Neutrophil (primary cell): Measurements from ENCODE around the gene HORMAD2.

ENCODE experiments used
- H3K27ac ChIP-seq: fragments of 200-600 bp; sonication (generic); 2 replicates; pipeline ENCODE4 v1.5.1; 2016; ENCODE audit warnings: mild to moderate bottlenecking, moderate library complexity
- H3K27me3 ChIP-seq: fragments of 200-600 bp; sonication (generic); 2 replicates; pipeline ENCODE4 v1.6.0; 2016; ENCODE audit warnings: mild to moderate bottlenecking
- H3K36me3 ChIP-seq: fragments of 200-600 bp; sonication (generic); 2 replicates; pipeline ENCODE4 v1.5.1; 2017
- H3K4me1 ChIP-seq, 2 experiments: fragments of 200-600 bp in 1 of 2; sonication (generic) in 1 of 2; 1 replicate in 1 of 2; 2 replicates in 1 of 2; pipeline versions ENCODE4 v1.5.1 to v1.6.1; 2013 to 2016; ENCODE audit warnings: low read depth in 1 of 2, low read length in 1 of 2, mild to moderate bottlenecking in 1 of 2, moderate library complexity in 1 of 2; ENCODE audit not compliant: control insufficient read depth in 1 of 2, insufficient read depth in 1 of 2
- H3K4me3 ChIP-seq, 2 experiments: fragments of 200-600 bp in 1 of 2; sonication (generic) in 1 of 2; 1 replicate in 1 of 2; 2 replicates in 1 of 2; pipeline ENCODE4 v1.5.1; 2013 to 2016; ENCODE audit warnings: low read depth in 1 of 2, low read length in 1 of 2, mild to moderate bottlenecking in 1 of 2, moderate library complexity in 1 of 2
- H3K9me3 ChIP-seq: fragments of 200-600 bp; sonication (generic); 2 replicates; pipeline ENCODE4 v1.5.1; 2016
- TF ChIP-seq, protein P1 (sequence below): fragments of 200-600 bp; sonication (generic); IDR thresholded peaks from 2 replicates; pipeline ENCODE4 v1.5.1; 2016; ENCODE audit warnings: antibody characterized with exemption

HORMAD2 gene

DNA sequence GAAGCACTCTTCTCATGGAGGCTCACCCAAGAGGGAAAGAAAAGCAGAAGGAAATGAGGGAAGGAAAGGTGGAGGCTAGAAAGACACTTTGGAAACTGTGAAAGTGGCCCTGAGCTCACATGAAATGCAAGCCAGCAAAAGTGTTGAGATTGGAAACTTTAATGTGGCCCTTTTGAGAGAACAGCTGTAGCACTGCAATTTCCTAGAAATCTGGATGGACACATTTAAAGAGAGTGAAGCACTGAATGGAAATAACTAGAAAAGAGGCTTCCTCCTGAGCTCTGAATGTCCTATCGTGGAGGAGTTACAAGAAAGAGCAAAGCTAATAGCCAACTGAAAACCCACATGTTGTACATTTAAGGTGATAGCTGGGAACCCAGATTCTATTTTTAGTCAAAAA, 110.3 kb downstream of the HORMAD2 start:
- Histone ChIP-seq H3K4me1 (peaks cover 93 to 96% of the 10 kb centered on the region in 2 experiments), H3K36me3 (no peaks in the 10 kb centered on the region), H3K27me3 (no peaks in the 10 kb centered on the region), H3K27ac (peak overlapping the region; percentile 96), H3K9me3 (no peaks in the 10 kb centered on the region), H3K4me3 (no peak overlapping the region)
- TF ChIP-seq, protein P1, sequence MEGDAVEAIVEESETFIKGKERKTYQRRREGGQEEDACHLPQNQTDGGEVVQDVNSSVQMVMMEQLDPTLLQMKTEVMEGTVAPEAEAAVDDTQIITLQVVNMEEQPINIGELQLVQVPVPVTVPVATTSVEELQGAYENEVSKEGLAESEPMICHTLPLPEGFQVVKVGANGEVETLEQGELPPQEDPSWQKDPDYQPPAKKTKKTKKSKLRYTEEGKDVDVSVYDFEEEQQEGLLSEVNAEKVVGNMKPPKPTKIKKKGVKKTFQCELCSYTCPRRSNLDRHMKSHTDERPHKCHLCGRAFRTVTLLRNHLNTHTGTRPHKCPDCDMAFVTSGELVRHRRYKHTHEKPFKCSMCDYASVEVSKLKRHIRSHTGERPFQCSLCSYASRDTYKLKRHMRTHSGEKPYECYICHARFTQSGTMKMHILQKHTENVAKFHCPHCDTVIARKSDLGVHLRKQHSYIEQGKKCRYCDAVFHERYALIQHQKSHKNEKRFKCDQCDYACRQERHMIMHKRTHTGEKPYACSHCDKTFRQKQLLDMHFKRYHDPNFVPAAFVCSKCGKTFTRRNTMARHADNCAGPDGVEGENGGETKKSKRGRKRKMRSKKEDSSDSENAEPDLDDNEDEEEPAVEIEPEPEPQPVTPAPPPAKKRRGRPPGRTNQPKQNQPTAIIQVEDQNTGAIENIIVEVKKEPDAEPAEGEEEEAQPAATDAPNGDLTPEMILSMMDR = no peak

DNA sequence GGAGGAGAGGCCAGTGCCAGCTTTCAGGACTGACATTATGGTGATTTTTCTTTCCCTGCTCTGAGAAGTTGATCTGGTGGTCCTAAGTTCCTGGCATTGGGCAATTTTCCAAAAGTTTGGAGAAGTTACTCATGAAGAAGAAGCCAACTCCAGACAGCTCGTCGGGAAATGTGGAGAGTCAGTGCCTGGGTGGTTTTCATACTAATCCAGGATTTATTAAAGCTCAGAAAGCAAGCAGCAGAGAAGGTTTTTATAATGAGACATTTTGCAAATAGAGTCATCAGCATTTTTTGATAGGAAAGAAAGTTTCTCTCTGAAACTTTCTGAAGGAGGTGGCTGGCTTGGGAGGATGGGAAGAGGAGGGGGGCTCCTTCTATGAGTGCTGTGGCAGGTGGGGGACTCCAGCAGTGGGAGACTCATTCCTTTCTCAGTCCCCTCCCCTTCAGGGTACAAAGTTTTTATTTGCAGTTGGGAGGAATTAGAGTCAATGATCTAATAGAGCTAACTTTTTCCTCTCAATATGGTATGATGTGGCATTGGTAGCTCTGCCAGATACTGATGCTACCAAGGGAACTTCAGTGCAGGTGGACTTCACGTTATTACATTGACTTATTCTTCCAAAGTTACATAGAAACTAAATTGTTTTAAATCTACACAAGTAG, 110.9 kb downstream of the HORMAD2 start:
- Histone ChIP-seq H3K36me3 (no peaks in the 10 kb centered on the region), H3K4me3 (no peak overlapping the region)
- TF ChIP-seq, protein P1 = no peak

DNA sequence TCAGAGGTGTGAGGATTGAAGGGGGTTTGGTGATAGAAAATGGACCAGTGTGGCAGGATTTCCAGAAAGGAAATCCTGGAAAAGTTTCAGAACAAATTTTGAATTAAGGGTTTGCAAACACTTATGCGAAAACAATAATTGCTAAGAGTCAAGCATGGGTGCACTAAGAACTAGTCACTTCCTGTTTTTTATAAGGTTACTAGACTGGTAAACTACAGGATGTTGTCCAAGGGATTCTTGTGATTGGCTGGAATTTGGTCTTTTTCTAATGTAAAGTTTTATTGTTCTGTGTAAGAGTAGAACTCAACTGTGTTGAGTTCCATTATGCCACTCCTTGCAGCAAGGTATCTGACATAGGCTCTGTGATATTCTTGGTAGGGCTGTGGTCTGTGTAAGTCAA, 112.2 kb downstream of the HORMAD2 start:
- Histone ChIP-seq H3K27ac (peak overlapping the region; percentile 96), H3K27me3 (no peaks in the 10 kb centered on the region), H3K4me3 (peak overlapping the region in 1 of 2 experiments; percentile 31), H3K4me1 (peaks cover 95 to 99% of the 10 kb centered on the region in 2 experiments), H3K9me3 (no peaks in the 10 kb centered on the region), H3K36me3 (no peaks in the 10 kb centered on the region)
- TF ChIP-seq, protein P1 = no peak

More for the DNA sequence above, 110.9 kb downstream of the HORMAD2 start:
- H3K27me3 ChIP-seq = no peaks in the 10 kb centered on the region
- no peaks in the 10 kb centered on the region for H3K9me3 ChIP-seq
- peaks cover 96 to 99% of the 10 kb centered on the region in 2 experiments for H3K4me1 ChIP-seq
- peak overlapping the region; percentile 96 for H3K27ac ChIP-seq

DNA sequence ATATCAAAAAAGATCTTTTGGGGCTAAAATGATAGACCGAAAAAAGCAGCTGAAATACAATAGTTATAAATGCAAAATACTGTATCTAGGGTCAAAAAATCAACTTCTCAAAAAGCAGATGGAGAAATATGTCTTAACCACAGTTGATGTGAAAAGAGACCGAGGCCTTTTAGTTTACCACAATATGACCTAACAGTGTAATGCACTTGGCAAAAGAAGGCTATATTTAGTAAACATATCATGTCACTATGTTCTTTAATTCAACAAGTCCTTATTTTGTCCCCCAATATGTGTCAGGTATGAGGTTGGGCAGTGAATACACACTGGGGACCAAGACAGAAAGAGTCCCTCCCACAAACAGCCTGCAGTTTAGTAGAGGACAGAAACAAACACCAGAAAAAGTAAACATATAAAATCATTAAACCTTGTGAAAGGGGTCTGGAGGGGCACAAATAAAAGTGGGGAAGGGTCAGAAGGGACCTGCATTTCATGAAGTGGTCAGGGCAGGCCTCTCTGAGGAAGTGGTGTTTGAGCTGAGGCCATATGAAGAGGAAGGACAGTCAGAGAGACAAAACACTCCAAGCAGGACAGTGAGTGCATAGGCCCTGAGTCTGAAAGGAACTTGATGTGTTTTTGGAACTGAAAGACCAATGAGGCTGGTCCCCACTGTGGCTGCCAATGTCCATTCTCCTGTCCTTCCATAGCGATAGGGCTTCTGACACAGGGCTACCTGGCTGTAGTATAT, 112.9 kb downstream of the HORMAD2 start:
- no peaks in the 10 kb centered on the region for H3K9me3 ChIP-seq
- TF ChIP-seq, protein P1 = no peak
- peak overlapping the region; percentile 96 for H3K27ac ChIP-seq
- H3K36me3 ChIP-seq = no peaks in the 10 kb centered on the region
- peaks cover 96 to 99% of the 10 kb centered on the region in 2 experiments for H3K4me1 ChIP-seq
- H3K27me3 ChIP-seq = no peaks in the 10 kb centered on the region
- peak overlapping the region in 1 of 2 experiments; percentile 31 for H3K4me3 ChIP-seq

DNA sequence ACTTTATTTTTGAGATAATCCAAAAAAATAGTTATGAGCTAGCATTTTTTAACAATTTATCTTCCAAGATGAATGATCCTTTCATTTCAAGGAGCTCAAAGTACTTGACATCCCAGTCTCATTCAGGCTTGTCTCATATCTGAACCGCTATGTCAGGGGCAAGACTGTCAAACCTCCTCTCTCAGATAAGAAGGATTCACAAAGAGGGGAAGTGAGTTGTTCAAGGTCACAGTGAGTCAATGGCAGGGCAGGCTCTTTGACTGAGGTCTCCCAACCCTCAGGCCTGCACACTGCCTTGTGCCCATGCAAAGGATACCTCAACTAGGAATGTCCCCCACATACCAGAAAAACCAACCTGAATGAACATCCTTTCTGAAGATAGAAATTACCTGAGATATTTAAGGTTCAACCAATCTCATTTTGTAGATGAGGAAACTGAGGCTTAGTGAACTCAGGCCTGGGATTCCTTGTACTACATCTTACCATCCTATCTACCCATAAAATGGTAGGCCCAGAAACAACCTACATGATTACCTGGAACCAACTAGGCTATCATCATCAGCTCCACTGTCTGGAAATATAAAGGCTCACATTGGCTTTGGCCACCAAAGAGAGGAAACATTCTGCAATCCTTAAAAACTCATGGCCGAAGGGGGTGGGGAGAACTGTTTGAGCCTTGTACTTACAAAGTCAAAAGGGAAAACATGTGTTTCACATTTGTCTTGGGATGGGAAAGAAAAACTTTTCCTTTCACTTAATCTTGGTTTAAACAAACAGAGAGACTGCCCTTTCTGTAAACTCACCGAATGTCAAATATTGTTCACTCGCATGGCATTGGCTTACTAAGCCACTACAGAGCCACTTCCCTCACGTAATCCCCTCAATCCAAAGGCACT, 115.2 kb downstream of the HORMAD2 start:
- TF ChIP-seq, protein P1 = no peak
- peaks cover 88 to 89% of the 10 kb centered on the region in 2 experiments for H3K4me1 ChIP-seq
- H3K4me3 ChIP-seq = peak overlapping the region; percentile 48 to 53
- no peaks in the 10 kb centered on the region for H3K27me3 ChIP-seq
- peak overlapping the region; percentile 96 for H3K27ac ChIP-seq
- no peaks in the 10 kb centered on the region for H3K9me3 ChIP-seq
- H3K36me3 ChIP-seq = no peaks in the 10 kb centered on the region
